Measurements from ENCODE around the gene DMAP1. TPM values are rescaled to one million over a fixed set of nuclear protein-coding genes. Genes with fewer than 3 reads are reported as not detected.

Gene DMAP1
- total RNA-seq, 1 experiment from 2014 or later = 27.8 TPM

DNA sequence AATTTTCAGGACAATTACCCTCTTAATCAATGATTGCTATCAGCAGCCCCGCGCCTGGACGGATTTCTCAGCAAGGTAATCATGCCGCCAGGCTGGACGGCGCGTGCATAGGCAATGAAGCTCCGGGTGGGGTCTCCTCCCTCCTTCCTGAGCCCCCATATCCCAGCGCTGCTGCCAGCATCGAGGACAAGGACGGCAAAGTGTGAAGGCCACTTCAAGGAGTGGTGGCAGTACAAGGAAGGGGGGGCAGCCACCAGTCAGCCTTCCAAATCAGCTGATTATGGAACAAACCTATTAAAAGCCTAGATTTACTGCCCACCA, 51.1 kb downstream of the DMAP1 start:
- H3K27ac ChIP-seq (ENCODE audit: low read depth, low read length) = no peak overlapping the region
- H3K79me2 ChIP-seq (ENCODE audit: insufficient read depth, low read length) = no peaks in the 10 kb centered on the region
- ATAC-seq (no peak), DNase-seq (ENCODE audit: low read depth, low spot score) (no peak)
- H3K4me3 ChIP-seq (replicated peaks in 1 of 2; ENCODE audit: low read depth in 1 of 2, low read length in 2 of 2) = no peak overlapping the region
- no peaks in the 10 kb centered on the region for H3K9me2 ChIP-seq (ENCODE audit: insufficient read depth)
- no peaks in the 10 kb centered on the region for H3K36me3 ChIP-seq (ENCODE audit: control insufficient read depth in 1 of 2, insufficient read depth in 2 of 2, low read length in 2 of 2)
- ChIA-PET POLR2A (no interaction called here), CTCF (no interaction called here), RAD21 (ENCODE audit: low non-redundant PET in 1 of 2, low total read pairs in 2 of 2, uncharacterized antibody in 2 of 2, unreplicated experiment in 2 of 2) (no interaction called here)
- no peak overlapping the region for H3K4me2 ChIP-seq (ENCODE audit: low read length)
- no peak overlapping the region for H3K9ac ChIP-seq (ENCODE audit: low read length)
- H3K27me3 ChIP-seq (ENCODE audit: insufficient read depth, low read length) = no peaks in the 10 kb centered on the region
- TF ChIP-seq SRF (IDR thresholded peaks at IDR 0.05; ENCODE audit: low read depth) = no peak
- TF ChIP-seq TCF7L2 (IDR thresholded peaks at IDR 0.05; ENCODE audit: borderline replicate concordance, extremely low read depth, insufficient read depth, insufficient read length) = no peak
- TF ChIP-seq, protein P1, sequence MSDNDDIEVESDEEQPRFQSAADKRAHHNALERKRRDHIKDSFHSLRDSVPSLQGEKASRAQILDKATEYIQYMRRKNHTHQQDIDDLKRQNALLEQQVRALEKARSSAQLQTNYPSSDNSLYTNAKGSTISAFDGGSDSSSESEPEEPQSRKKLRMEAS (IDR thresholded peaks at IDR 0.05) = no peak
- TF ChIP-seq EGR1 (IDR thresholded peaks at IDR 0.05; ENCODE audit: low read depth) = no peak
- no peak for TF ChIP-seq POLR2A (IDR thresholded peaks at IDR 0.05; ENCODE audit: borderline replicate concordance, extremely low read depth, insufficient read depth, insufficient read length)
- TF ChIP-seq JUND (IDR thresholded peaks at IDR 0.05) = no peak
- no peak for TF ChIP-seq FOSL1 (IDR thresholded peaks at IDR 0.05; ENCODE audit: low read depth)
- no peak for TF ChIP-seq RAD21 (IDR thresholded peaks at IDR 0.05; ENCODE audit: low read depth)
- TF ChIP-seq CEBPB (IDR thresholded peaks at IDR 0.05; ENCODE audit: low read depth) = no peak
- no peak for TF ChIP-seq SIN3A (IDR thresholded peaks at IDR 0.05; ENCODE audit: low read depth)
- TF ChIP-seq EZH2phosphoT487 (IDR thresholded peaks at IDR 0.05; ENCODE audit: borderline replicate concordance) = no peak
- TF ChIP-seq, protein P2, sequence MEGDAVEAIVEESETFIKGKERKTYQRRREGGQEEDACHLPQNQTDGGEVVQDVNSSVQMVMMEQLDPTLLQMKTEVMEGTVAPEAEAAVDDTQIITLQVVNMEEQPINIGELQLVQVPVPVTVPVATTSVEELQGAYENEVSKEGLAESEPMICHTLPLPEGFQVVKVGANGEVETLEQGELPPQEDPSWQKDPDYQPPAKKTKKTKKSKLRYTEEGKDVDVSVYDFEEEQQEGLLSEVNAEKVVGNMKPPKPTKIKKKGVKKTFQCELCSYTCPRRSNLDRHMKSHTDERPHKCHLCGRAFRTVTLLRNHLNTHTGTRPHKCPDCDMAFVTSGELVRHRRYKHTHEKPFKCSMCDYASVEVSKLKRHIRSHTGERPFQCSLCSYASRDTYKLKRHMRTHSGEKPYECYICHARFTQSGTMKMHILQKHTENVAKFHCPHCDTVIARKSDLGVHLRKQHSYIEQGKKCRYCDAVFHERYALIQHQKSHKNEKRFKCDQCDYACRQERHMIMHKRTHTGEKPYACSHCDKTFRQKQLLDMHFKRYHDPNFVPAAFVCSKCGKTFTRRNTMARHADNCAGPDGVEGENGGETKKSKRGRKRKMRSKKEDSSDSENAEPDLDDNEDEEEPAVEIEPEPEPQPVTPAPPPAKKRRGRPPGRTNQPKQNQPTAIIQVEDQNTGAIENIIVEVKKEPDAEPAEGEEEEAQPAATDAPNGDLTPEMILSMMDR (IDR thresholded peaks at IDR 0.05 in 2 of 3, conservative IDR thresholded peaks at IDR 0.05 in 1 of 3; ENCODE audit: borderline replicate concordance in 1 of 3, insufficient read depth in 1 of 3, low read depth in 2 of 3, low read length in 2 of 3) = no peak
- TF ChIP-seq CBX3 (IDR thresholded peaks at IDR 0.05; ENCODE audit: low read depth) = no peak
- TF ChIP-seq, protein P3, sequence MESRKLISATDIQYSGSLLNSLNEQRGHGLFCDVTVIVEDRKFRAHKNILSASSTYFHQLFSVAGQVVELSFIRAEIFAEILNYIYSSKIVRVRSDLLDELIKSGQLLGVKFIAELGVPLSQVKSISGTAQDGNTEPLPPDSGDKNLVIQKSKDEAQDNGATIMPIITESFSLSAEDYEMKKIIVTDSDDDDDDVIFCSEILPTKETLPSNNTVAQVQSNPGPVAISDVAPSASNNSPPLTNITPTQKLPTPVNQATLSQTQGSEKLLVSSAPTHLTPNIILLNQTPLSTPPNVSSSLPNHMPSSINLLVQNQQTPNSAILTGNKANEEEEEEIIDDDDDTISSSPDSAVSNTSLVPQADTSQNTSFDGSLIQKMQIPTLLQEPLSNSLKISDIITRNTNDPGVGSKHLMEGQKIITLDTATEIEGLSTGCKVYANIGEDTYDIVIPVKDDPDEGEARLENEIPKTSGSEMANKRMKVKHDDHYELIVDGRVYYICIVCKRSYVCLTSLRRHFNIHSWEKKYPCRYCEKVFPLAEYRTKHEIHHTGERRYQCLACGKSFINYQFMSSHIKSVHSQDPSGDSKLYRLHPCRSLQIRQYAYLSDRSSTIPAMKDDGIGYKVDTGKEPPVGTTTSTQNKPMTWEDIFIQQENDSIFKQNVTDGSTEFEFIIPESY (IDR thresholded peaks at IDR 0.05; ENCODE audit: extremely low read depth, insufficient replicate concordance, low read length) = no peak
- TF ChIP-seq, protein P4, sequence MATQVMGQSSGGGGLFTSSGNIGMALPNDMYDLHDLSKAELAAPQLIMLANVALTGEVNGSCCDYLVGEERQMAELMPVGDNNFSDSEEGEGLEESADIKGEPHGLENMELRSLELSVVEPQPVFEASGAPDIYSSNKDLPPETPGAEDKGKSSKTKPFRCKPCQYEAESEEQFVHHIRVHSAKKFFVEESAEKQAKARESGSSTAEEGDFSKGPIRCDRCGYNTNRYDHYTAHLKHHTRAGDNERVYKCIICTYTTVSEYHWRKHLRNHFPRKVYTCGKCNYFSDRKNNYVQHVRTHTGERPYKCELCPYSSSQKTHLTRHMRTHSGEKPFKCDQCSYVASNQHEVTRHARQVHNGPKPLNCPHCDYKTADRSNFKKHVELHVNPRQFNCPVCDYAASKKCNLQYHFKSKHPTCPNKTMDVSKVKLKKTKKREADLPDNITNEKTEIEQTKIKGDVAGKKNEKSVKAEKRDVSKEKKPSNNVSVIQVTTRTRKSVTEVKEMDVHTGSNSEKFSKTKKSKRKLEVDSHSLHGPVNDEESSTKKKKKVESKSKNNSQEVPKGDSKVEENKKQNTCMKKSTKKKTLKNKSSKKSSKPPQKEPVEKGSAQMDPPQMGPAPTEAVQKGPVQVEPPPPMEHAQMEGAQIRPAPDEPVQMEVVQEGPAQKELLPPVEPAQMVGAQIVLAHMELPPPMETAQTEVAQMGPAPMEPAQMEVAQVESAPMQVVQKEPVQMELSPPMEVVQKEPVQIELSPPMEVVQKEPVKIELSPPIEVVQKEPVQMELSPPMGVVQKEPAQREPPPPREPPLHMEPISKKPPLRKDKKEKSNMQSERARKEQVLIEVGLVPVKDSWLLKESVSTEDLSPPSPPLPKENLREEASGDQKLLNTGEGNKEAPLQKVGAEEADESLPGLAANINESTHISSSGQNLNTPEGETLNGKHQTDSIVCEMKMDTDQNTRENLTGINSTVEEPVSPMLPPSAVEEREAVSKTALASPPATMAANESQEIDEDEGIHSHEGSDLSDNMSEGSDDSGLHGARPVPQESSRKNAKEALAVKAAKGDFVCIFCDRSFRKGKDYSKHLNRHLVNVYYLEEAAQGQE (IDR thresholded peaks at IDR 0.05; ENCODE audit: low read depth) = no peak
- no peak for TF ChIP-seq POLR2AphosphoS5 (IDR thresholded peaks at IDR 0.05; ENCODE audit: low read depth, low read length)
- TF ChIP-seq ZFX (IDR thresholded peaks at IDR 0.05) = no peak
- no peaks in the 10 kb centered on the region for H3K4me1 ChIP-seq (ENCODE audit: control insufficient read depth in 1 of 2, insufficient read depth in 2 of 2, low read length in 2 of 2)
- no peaks in the 10 kb centered on the region for H3K9me3 ChIP-seq (ENCODE audit: control insufficient read depth in 1 of 2, insufficient read depth in 1 of 2, low read depth in 1 of 2, low read length in 2 of 2)
- intact Hi-C loops (cut with micrococcal nuclease) = no loop called here
- no TSS peak for BruUV-seq (replicated peaks)
- no peaks in the 10 kb centered on the region for H4K20me1 ChIP-seq (ENCODE audit: insufficient read depth)
- H2AFZ ChIP-seq (ENCODE audit: low read depth, low read length, poor library complexity, severe bottlenecking) = no peak overlapping the region

Measured in HCT116 (cell line).